ENCODE measurements around the gene SFRP4.

- TF ChIP-seq, protein P1, sequence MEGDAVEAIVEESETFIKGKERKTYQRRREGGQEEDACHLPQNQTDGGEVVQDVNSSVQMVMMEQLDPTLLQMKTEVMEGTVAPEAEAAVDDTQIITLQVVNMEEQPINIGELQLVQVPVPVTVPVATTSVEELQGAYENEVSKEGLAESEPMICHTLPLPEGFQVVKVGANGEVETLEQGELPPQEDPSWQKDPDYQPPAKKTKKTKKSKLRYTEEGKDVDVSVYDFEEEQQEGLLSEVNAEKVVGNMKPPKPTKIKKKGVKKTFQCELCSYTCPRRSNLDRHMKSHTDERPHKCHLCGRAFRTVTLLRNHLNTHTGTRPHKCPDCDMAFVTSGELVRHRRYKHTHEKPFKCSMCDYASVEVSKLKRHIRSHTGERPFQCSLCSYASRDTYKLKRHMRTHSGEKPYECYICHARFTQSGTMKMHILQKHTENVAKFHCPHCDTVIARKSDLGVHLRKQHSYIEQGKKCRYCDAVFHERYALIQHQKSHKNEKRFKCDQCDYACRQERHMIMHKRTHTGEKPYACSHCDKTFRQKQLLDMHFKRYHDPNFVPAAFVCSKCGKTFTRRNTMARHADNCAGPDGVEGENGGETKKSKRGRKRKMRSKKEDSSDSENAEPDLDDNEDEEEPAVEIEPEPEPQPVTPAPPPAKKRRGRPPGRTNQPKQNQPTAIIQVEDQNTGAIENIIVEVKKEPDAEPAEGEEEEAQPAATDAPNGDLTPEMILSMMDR (IDR thresholded peaks at IDR 0.05 in 8 of 11, conservative IDR thresholded peaks at IDR 0.05 in 3 of 11): no peak
- no peak for TF ChIP-seq POLR2A (IDR thresholded peaks at IDR 0.05)
- TF ChIP-seq POLR2AphosphoS5 (IDR thresholded peaks at IDR 0.05): no peak
Observed at GRCh38 chr7:37925620-37926019, 9.0 kb upstream of the SFRP4 start.

Data from spleen (tissue), 7 donors.